ENCODE measurements around the gene CHI3L1. TPM values are rescaled to one million over a fixed set of nuclear protein-coding genes. Genes with fewer than 3 reads are reported as not detected.

The CHI3L1 gene
- total RNA-seq, 1 experiment from 2014 or later: not detected

GRCh38 chr1:203211812-203212211, 25.3 kb upstream of the CHI3L1 start:
- Histone ChIP-seq H3K27ac (ENCODE audit: low read depth, low read length) (no peak overlapping the region), H3K4me2 (ENCODE audit: low read length) (no peak overlapping the region), H3K27me3 (ENCODE audit: insufficient read depth, low read length) (no peaks in the 10 kb centered on the region), H3K9me2 (ENCODE audit: insufficient read depth) (no peaks in the 10 kb centered on the region), H3K79me2 (ENCODE audit: insufficient read depth, low read length) (no peaks in the 10 kb centered on the region), H3K4me3 (replicated peaks in 1 of 2; ENCODE audit: low read depth in 1 of 2, low read length in 2 of 2) (no peak overlapping the region), H3K9me3 (ENCODE audit: control insufficient read depth in 1 of 2, insufficient read depth in 1 of 2, low read depth in 1 of 2, low read length in 2 of 2) (no peaks in the 10 kb centered on the region), H4K20me1 (ENCODE audit: insufficient read depth) (no peaks in the 10 kb centered on the region), H3K4me1 (ENCODE audit: control insufficient read depth in 1 of 2, insufficient read depth in 2 of 2, low read length in 2 of 2) (peaks cover 0 to 12% of the 10 kb centered on the region in 2 experiments; a peak in 1 of 4 replicates), H3K9ac (ENCODE audit: low read length) (no peak overlapping the region), H2AFZ (ENCODE audit: low read depth, low read length, poor library complexity, severe bottlenecking) (no peak overlapping the region), H3K36me3 (ENCODE audit: control insufficient read depth in 1 of 2, insufficient read depth in 2 of 2, low read length in 2 of 2) (no peaks in the 10 kb centered on the region)
- TF ChIP-seq CTCF (IDR thresholded peaks at IDR 0.05 in 2 of 3, conservative IDR thresholded peaks at IDR 0.05 in 1 of 3; ENCODE audit: borderline replicate concordance in 1 of 3, insufficient read depth in 1 of 3, low read depth in 2 of 3, low read length in 2 of 3): no peak
- TF ChIP-seq ZBTB33 (IDR thresholded peaks at IDR 0.05; ENCODE audit: extremely low read depth, insufficient replicate concordance, low read length): no peak
- TF ChIP-seq POLR2AphosphoS5 (IDR thresholded peaks at IDR 0.05; ENCODE audit: low read depth, low read length): no peak
- no peak for TF ChIP-seq REST (IDR thresholded peaks at IDR 0.05; ENCODE audit: low read depth)
- TF ChIP-seq CEBPB (IDR thresholded peaks at IDR 0.05; ENCODE audit: low read depth): no peak
- TF ChIP-seq EGR1 (IDR thresholded peaks at IDR 0.05; ENCODE audit: low read depth): no peak
- ATAC-seq: no peak
- RAD21 ChIA-PET (ENCODE audit: low non-redundant PET in 1 of 2, low total read pairs in 2 of 2, uncharacterized antibody in 2 of 2, unreplicated experiment in 2 of 2): no interaction called here
- DNase-seq (ENCODE audit: low read depth, low spot score): no peak
- POLR2A ChIA-PET: no interaction called here
- CTCF ChIA-PET: no interaction called here
- intact Hi-C loops (cut with micrococcal nuclease): no loop called here
- BruUV-seq (replicated peaks): no TSS peak
